ENCODE measurements around the gene QRICH1. TPM values are rescaled to one million over a fixed set of nuclear protein-coding genes. Genes with fewer than 3 reads are reported as not detected.

Gene QRICH1
- total RNA-seq, 2 experiments from 2014 or later = 111 to 132 TPM

- H3K4me3 ChIP-seq (ENCODE audit: low read depth, low read length, poor library complexity, severe bottlenecking) = no peak overlapping the region
- H3K79me2 ChIP-seq (ENCODE audit: insufficient read depth, low read depth, low read length) = no peaks in the 10 kb centered on the region
- ChIA-PET POLR2A (interaction anchor here (0.6 to 0.7 kb wide), 3 partner anchors 135 to 435 kb away, joined by 3 to 5 read pairs (median 3); no protein-coding TSS in a partner anchor), CTCF (ENCODE audit: unreplicated experiment) (no interaction called here)
- BruUV-seq (replicated peaks) = no TSS peak
- no peaks in the 10 kb centered on the region for H3K9me3 ChIP-seq (ENCODE audit: low read length)
- no peak for DNase-seq (ENCODE audit: low spot score)
- H3K4me1 ChIP-seq (ENCODE audit: insufficient read depth, low read length, poor library complexity, severe bottlenecking) = no peaks in the 10 kb centered on the region
- no peak overlapping the region for H3K27ac ChIP-seq (ENCODE audit: low read depth, low read length, poor library complexity, severe bottlenecking)
- no peaks in the 10 kb centered on the region for H4K20me1 ChIP-seq (ENCODE audit: insufficient read depth, low read length)
- intact Hi-C loops (cut with micrococcal nuclease; ENCODE audit: unreplicated experiment) = no loop called here
- TF ChIP-seq CTCF (conservative IDR thresholded peaks at IDR 0.05; ENCODE audit: low read length) (no peak), EZH2phosphoT487 (IDR thresholded peaks at IDR 0.05; ENCODE audit: borderline replicate concordance, low read depth, low read length) (no peak)
- no peak overlapping the region for H3K4me2 ChIP-seq (ENCODE audit: low read length)
- H3K9me2 ChIP-seq (ENCODE audit: insufficient read depth, low read length) = no peaks in the 10 kb centered on the region
- H3K36me3 ChIP-seq (ENCODE audit: insufficient read depth, low read length) = peaks cover 95% of the 10 kb centered on the region
- H2AFZ ChIP-seq (ENCODE audit: low read length) = no peak overlapping the region
Observed at GRCh38 chr3:48980295-48980694, 113.6 kb downstream of the QRICH1 start.

Small RNAs within 50 kb of the gene (microRNA-seq; reads per million reads assigned to microRNA genes)
- gene MIR191 (ENCODE audit: borderline replicate concordance) (60,051 reads per million, percentile 99 among the genes with 10 or more reads in this experiment), gene MIR425 (ENCODE audit: borderline replicate concordance) (13,748 reads per million, percentile 96 among the genes with 10 or more reads in this experiment), gene MIR6890 (ENCODE audit: borderline replicate concordance) (not detected)

Small RNAs within 50 kb of the gene (small RNA-seq; reads per million reads assigned to genes)
- 258 reads per million, percentile 99 among the genes with 10 or more reads in this experiment for gene MIR191
- gene MIR425 = 7.9 reads per million, percentile 94 among the genes with 10 or more reads in this experiment
- gene RN7SL182P = not detected

Other genes starting within 250 kb of the QRICH1 start
- 13.8 and 16.0 TPM in 2 replicates for gene PRKAR2A, start 246.2 kb downstream of the QRICH1 start, total RNA-seq (2014; rRNA removed; shearing (Covaris generic))
- gene PRKAR2A, start 246.2 kb downstream of the QRICH1 start, total RNA-seq (2022) = 19.6 and 22.4 TPM in 2 replicates
- gene SLC25A20, start 195.2 kb downstream of the QRICH1 start, total RNA-seq (2014; rRNA removed; shearing (Covaris generic)) = 20.9 and 21.3 TPM in 2 replicates
- gene SLC25A20, start 195.2 kb downstream of the QRICH1 start, total RNA-seq (2022) = 19.1 and 20.1 TPM in 2 replicates
- gene ARIH2, start 175.2 kb downstream of the QRICH1 start, total RNA-seq (2014; rRNA removed; shearing (Covaris generic)) = 121 and 124 TPM in 2 replicates
- gene ARIH2, start 175.2 kb downstream of the QRICH1 start, total RNA-seq (2022) = 113 and 131 TPM in 2 replicates
- gene P4HTM, start 103.8 kb downstream of the QRICH1 start, total RNA-seq (2014; rRNA removed; shearing (Covaris generic)) = 45.3 and 48.4 TPM in 2 replicates
- 36.9 and 47.4 TPM in 2 replicates for gene P4HTM, start 103.8 kb downstream of the QRICH1 start, total RNA-seq (2022)
- gene WDR6, start 86.7 kb downstream of the QRICH1 start, total RNA-seq (2014; rRNA removed; shearing (Covaris generic)) = 92.0 and 101 TPM in 2 replicates
- gene WDR6, start 86.7 kb downstream of the QRICH1 start, total RNA-seq (2022) = 128 and 131 TPM in 2 replicates
- 26.3 and 36.2 TPM in 2 replicates for gene DALRD3, start 75.5 kb downstream of the QRICH1 start, total RNA-seq (2014; rRNA removed; shearing (Covaris generic))
- gene DALRD3, start 75.5 kb downstream of the QRICH1 start, total RNA-seq (2022) = 35.0 and 35.7 TPM in 2 replicates
- 255 and 309 TPM in 2 replicates for gene NDUFAF3, start 72.0 kb downstream of the QRICH1 start, total RNA-seq (2014; rRNA removed; shearing (Covaris generic))
- 124 and 147 TPM in 2 replicates for gene NDUFAF3, start 72.0 kb downstream of the QRICH1 start, total RNA-seq (2022)
- 295 and 319 TPM in 2 replicates for gene IMPDH2, start 64.7 kb downstream of the QRICH1 start, total RNA-seq (2014; rRNA removed; shearing (Covaris generic))
- 328 and 360 TPM in 2 replicates for gene IMPDH2, start 64.7 kb downstream of the QRICH1 start, total RNA-seq (2022)
- gene QARS1, start 10.7 kb upstream of the QRICH1 start, total RNA-seq (2014; rRNA removed; shearing (Covaris generic)) = 290 and 310 TPM in 2 replicates
- gene QARS1, start 10.7 kb upstream of the QRICH1 start, total RNA-seq (2022) = 355 and 459 TPM in 2 replicates
- 49.4 and 57.2 TPM in 2 replicates for gene USP19, start 26.8 kb upstream of the QRICH1 start, total RNA-seq (2014; rRNA removed; shearing (Covaris generic))
- gene USP19, start 26.8 kb upstream of the QRICH1 start, total RNA-seq (2022) = 69.4 and 78.3 TPM in 2 replicates
- gene LAMB2, start 39.0 kb upstream of the QRICH1 start, total RNA-seq (2014; rRNA removed; shearing (Covaris generic)) = 0.44 TPM in 2 replicates
- not detected in 2 replicates for gene LAMB2, start 39.0 kb upstream of the QRICH1 start, total RNA-seq (2022)
- 20.3 and 27.9 TPM in 2 replicates for gene CCDC71, start 72.3 kb upstream of the QRICH1 start, total RNA-seq (2014; rRNA removed; shearing (Covaris generic))
- gene CCDC71, start 72.3 kb upstream of the QRICH1 start, total RNA-seq (2022) = 22.7 and 23.4 TPM in 2 replicates
- gene KLHDC8B, start 77.5 kb upstream of the QRICH1 start, total RNA-seq (2014; rRNA removed; shearing (Covaris generic)) = 0.69 TPM in 1 of 2 replicates, not detected in the other
- 0.91 and 1.3 TPM in 2 replicates for gene KLHDC8B, start 77.5 kb upstream of the QRICH1 start, total RNA-seq (2022)
- gene C3orf62, start 183.2 kb upstream of the QRICH1 start, total RNA-seq (2014; rRNA removed; shearing (Covaris generic)) = 4.8 and 6.4 TPM in 2 replicates
- 11.3 and 11.7 TPM in 2 replicates for gene C3orf62, start 183.2 kb upstream of the QRICH1 start, total RNA-seq (2022)
- 28.6 and 41.6 TPM in 2 replicates for gene USP4, start 246.0 kb upstream of the QRICH1 start, total RNA-seq (2014; rRNA removed; shearing (Covaris generic))
- 74.6 and 80.3 TPM in 2 replicates for gene USP4, start 246.0 kb upstream of the QRICH1 start, total RNA-seq (2022)